IMR-90 (cell line): Measurements from ENCODE around the gene GNA14. TPM values are rescaled to one million over a fixed set of nuclear protein-coding genes. Genes with fewer than 3 reads are reported as not detected.

Source experiments
- ATAC-seq: fragments of 200-7000 bp; cut with Tn5 transposase; 2 replicates; pipeline ENCODE4 v1.9.1; 2020; ENCODE audit warnings: low read depth, mild to moderate bottlenecking, moderate library complexity
- BruUV-seq: library from RNA; stranded (reverse); fragments of 400-500 nt; replicated peaks from 2 replicates; lab custom pipeline; 2021; lab: Mats Ljungman, UMichigan
- CTCF ChIA-PET: fragments of 300-600 bp; formaldehyde crosslinking; extraction: SDS; loops from one replicate; lab custom pipeline; 2021; ENCODE audit warnings: antibody characterized with exemption; lab: Yijun Ruan, JAX
- POLR2A ChIA-PET: fragments of 300-600 bp; sonication (Branson Sonifier 250); formaldehyde crosslinking; loops from one replicate; lab custom pipeline; 2022; ENCODE audit warnings: antibody characterized with exemption; ENCODE audit not compliant: unreplicated experiment; lab: Charles Lee
- DNase-seq: peaks from one replicate; pipeline ENCODE4 v3.0.0; 2013
- H2AFZ ChIP-seq: replicated peaks from 2 replicates; pipeline ENCODE3; 2013; ENCODE audit warnings: low read length, mild to moderate bottlenecking; ENCODE audit not compliant: poor library complexity
- H2AK5ac ChIP-seq: 2 replicates; pipeline ENCODE4 v1.6.1; 2013; ENCODE audit warnings: low read depth, low read length, inconsistent platforms
- H2AK9ac ChIP-seq: replicated peaks from 2 replicates; pipeline ENCODE3; 2013; ENCODE audit warnings: mild to moderate bottlenecking, low read depth, low read length, moderate library complexity; ENCODE audit not compliant: poor library complexity
- H2BK120ac ChIP-seq: 2 replicates; pipeline ENCODE4 v1.6.1; 2013; ENCODE audit warnings: low read depth, low read length, inconsistent platforms
- H2BK15ac ChIP-seq: 3 replicates; pipeline ENCODE4 v1.6.1; 2013; ENCODE audit warnings: low read depth, low read length, inconsistent platforms
- H2BK20ac ChIP-seq: 2 replicates; pipeline ENCODE4 v1.6.1; 2013; ENCODE audit warnings: low read depth, mild to moderate bottlenecking, inconsistent platforms, low read length, moderate library complexity
- H2BK5ac ChIP-seq: 2 replicates; pipeline ENCODE4 v1.6.1; 2013; ENCODE audit warnings: mild to moderate bottlenecking, low read depth, low read length, inconsistent platforms; ENCODE audit not compliant: poor library complexity, severe bottlenecking
- H3K14ac ChIP-seq: replicated peaks from 2 replicates; pipeline ENCODE4 v1.6.1; 2013; ENCODE audit warnings: low read depth, low read length, inconsistent platforms
- H3K18ac ChIP-seq: 2 replicates; pipeline ENCODE4 v1.6.1; 2013; ENCODE audit warnings: low read depth, low read length, control low read depth
- H3K23ac ChIP-seq: 2 replicates; pipeline ENCODE4 v1.6.1; 2013; ENCODE audit warnings: low read depth, low read length, inconsistent platforms
- H3K27ac ChIP-seq: 2 replicates; pipeline ENCODE4 v1.5.1; 2013; ENCODE audit warnings: mild to moderate bottlenecking, control low read depth, low read length; ENCODE audit not compliant: insufficient read depth
- H3K27me3 ChIP-seq: 2 replicates; pipeline ENCODE4 v1.6.1; 2013; ENCODE audit warnings: low read length; ENCODE audit not compliant: control insufficient read depth, insufficient read depth
- H3K36me3 ChIP-seq: 2 replicates; pipeline ENCODE4 v1.6.1; 2013; ENCODE audit warnings: low read length, mixed read lengths; ENCODE audit not compliant: control insufficient read depth, insufficient read depth
- H3K4ac ChIP-seq: 2 replicates; pipeline ENCODE4 v1.6.1; 2013; ENCODE audit warnings: low read depth, low read length, inconsistent platforms
- H3K4me1 ChIP-seq: 2 replicates; pipeline ENCODE4 v1.6.1; 2013; ENCODE audit warnings: low read length, mixed read lengths; ENCODE audit not compliant: control insufficient read depth, insufficient read depth
- H3K4me2 ChIP-seq: 2 replicates; pipeline ENCODE4 v1.6.1; 2013; ENCODE audit warnings: low read depth, mild to moderate bottlenecking, control low read depth, low read length, moderate library complexity
- H3K4me3 ChIP-seq: 2 replicates; pipeline ENCODE4 v1.5.1; 2013; ENCODE audit warnings: low read depth, mild to moderate bottlenecking, control low read depth, low read length, moderate library complexity; ENCODE audit not compliant: insufficient read depth
- H3K56ac ChIP-seq: 2 replicates; pipeline ENCODE4 v1.6.1; 2013; ENCODE audit warnings: low read length, inconsistent platforms; ENCODE audit not compliant: insufficient read depth; ENCODE audit errors: extremely low read depth
- H3K79me1 ChIP-seq, 2 experiments: 2 replicates each; pipeline ENCODE4 v1.6.1; 2013; ENCODE audit warnings: low read length in 2 of 2, inconsistent platforms in 1 of 2, low read depth in 1 of 2
- H3K9ac ChIP-seq: 2 replicates; pipeline ENCODE4 v1.6.1; 2013; ENCODE audit warnings: low read depth, low read length, control low read depth
- H3K9me1 ChIP-seq: 2 replicates; pipeline ENCODE4 v1.6.1; 2013; ENCODE audit warnings: low read length, inconsistent platforms; ENCODE audit not compliant: insufficient read depth
- H3K9me3 ChIP-seq: 2 replicates; pipeline ENCODE4 v1.6.1; 2013; ENCODE audit warnings: low read length; ENCODE audit not compliant: control insufficient read depth, insufficient read depth
- H4K20me1 ChIP-seq: 2 replicates; pipeline ENCODE4 v1.6.1; 2013; ENCODE audit warnings: low read length, inconsistent platforms; ENCODE audit not compliant: insufficient read depth
- H4K5ac ChIP-seq: 2 replicates; pipeline ENCODE4 v1.6.1; 2013; ENCODE audit warnings: mild to moderate bottlenecking, low read depth, low read length, control low read depth
- H4K8ac ChIP-seq, 2 experiments: 2 replicates each; pipeline ENCODE4 v1.6.1; 2013; ENCODE audit warnings: low read depth in 2 of 2, low read length in 2 of 2, control low read depth in 1 of 2, inconsistent platforms in 1 of 2
- H4K91ac ChIP-seq: 2 replicates; pipeline ENCODE4 v1.6.1; 2013; ENCODE audit warnings: low read depth, low read length, inconsistent platforms; ENCODE audit not compliant: insufficient read depth
- CTCF ChIP-seq: conservative IDR thresholded peaks from 2 replicates; pipeline ENCODE4 v1.5.1; 2012; ENCODE audit warnings: mild to moderate bottlenecking, low read depth, low read length, improper control_type of control experiment
- FOS ChIP-seq: fragments of 150-350 bp; IDR thresholded peaks from 2 replicates; pipeline ENCODE4 v1.6.1; 2016; ENCODE audit warnings: low read depth, low read length
- MAZ ChIP-seq: IDR thresholded peaks from 2 replicates; pipeline ENCODE4 v1.6.1; 2012; ENCODE audit warnings: low read depth, mild to moderate bottlenecking, low read length, improper control_type of control experiment, moderate library complexity, borderline replicate concordance
- SMC3 ChIP-seq: fragments of 150-350 bp; IDR thresholded peaks from 2 replicates; pipeline ENCODE4 v1.6.1; 2016; ENCODE audit warnings: low read depth, mild to moderate bottlenecking, antibody characterized with exemption, low read length, moderate library complexity
- WGBS, 2 experiments: methylation state at CpG; one replicate each; pipeline versions ENCODE4 v1.1.5 to v1.1.7; 2013; ENCODE audit warnings: missing lambda C conversion rate in 2 of 2; ENCODE audit not compliant: insufficient read length in 1 of 2; ENCODE audit errors: extremely low coverage in 2 of 2; 5-methylcytosine and 5-hydroxymethylcytosine counted together
- dilution Hi-C: fragments of 300-500 bp; cut with HindIII; formaldehyde crosslinking; loops from one replicate; pipeline ENCODE4 v1.14.3; 2018; ENCODE audit warnings: low sequenced_read_pairs; ENCODE audit not compliant: unreplicated experiment
- in situ Hi-C: fragments of 300-500 bp; cut with MboI; formaldehyde crosslinking; loops from 3 replicates; pipeline ENCODE4 v1.14.3; 2019; ENCODE audit warnings: low sequenced_read_pairs, inconsistent platforms, mixed read lengths
- intact Hi-C: fragments of 100-400 bp; cut with micrococcal nuclease; formaldehyde crosslinking; loops from 2 replicates; pipeline ENCODE4 v1.10.0; 2022
- polyA plus RNA-seq, 3 experiments: library from polyadenylated mRNA; depleted of rRNA; stranded (reverse); fragments of >200 nt; gene quantifications; 2 replicates each; pipeline ENCODE4 v1.2.3, GENCODE V29; 2012; ENCODE audit warnings: low replicate concordance in 1 of 3
- total RNA-seq: library from RNA; depleted of rRNA; stranded (reverse); fragments of >200 nt; gene quantifications from 2 replicates; pipeline ENCODE4 v1.2.3, GENCODE V29; 2012
- TF ChIP-seq, protein P1 (sequence below): fragments of 150-350 bp; IDR thresholded peaks from 2 replicates; pipeline ENCODE4 v1.6.1; 2016; ENCODE audit warnings: low read depth, mild to moderate bottlenecking, low read length, moderate library complexity, borderline replicate concordance

Gene GNA14
- total and polyA plus RNA-seq, 2 of the 4 experiments (the other 2 are of a cell fraction), result under 0.01 to 0.03 TPM

- H3K9me1 ChIP-seq, result no peaks in the 10 kb centered on the region
- no peak overlapping the region for H3K9ac ChIP-seq
- H2AK9ac ChIP-seq, result no peak overlapping the region
- no peak overlapping the region for H4K91ac ChIP-seq
- H3K23ac ChIP-seq, result no peak overlapping the region
- H2BK15ac ChIP-seq, result no peak overlapping the region
- intact Hi-C loops, result no loop called here
- H2BK20ac ChIP-seq, result no peak overlapping the region
- H3K4me1 ChIP-seq, result no peaks in the 10 kb centered on the region; the same call in 1 of the 2 replicates
- H3K36me3 ChIP-seq, result no peaks in the 10 kb centered on the region
- H4K8ac ChIP-seq, result no peak overlapping the region
- no peak overlapping the region for H3K56ac ChIP-seq
- no peak overlapping the region for H3K4me3 ChIP-seq
- ChIA-PET POLR2A (no interaction called here), CTCF (interaction anchor here (1.6 kb wide), 1 partner anchor 12 kb away, joined by 5 read pairs; no protein-coding TSS in a partner anchor)
- H3K27me3 ChIP-seq, result no peaks in the 10 kb centered on the region
- H3K18ac ChIP-seq, result no peak overlapping the region
- no peak overlapping the region for H2AFZ ChIP-seq
- no TSS peak for BruUV-seq
- H2AK5ac ChIP-seq, result no peak overlapping the region
- TF ChIP-seq, protein P1, sequence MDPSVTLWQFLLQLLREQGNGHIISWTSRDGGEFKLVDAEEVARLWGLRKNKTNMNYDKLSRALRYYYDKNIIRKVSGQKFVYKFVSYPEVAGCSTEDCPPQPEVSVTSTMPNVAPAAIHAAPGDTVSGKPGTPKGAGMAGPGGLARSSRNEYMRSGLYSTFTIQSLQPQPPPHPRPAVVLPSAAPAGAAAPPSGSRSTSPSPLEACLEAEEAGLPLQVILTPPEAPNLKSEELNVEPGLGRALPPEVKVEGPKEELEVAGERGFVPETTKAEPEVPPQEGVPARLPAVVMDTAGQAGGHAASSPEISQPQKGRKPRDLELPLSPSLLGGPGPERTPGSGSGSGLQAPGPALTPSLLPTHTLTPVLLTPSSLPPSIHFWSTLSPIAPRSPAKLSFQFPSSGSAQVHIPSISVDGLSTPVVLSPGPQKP, result no peak
- TF ChIP-seq MAZ (no peak), CTCF (no peak), SMC3 (no peak), FOS (no peak)
- H3K4me2 ChIP-seq, result no peak overlapping the region
- H3K79me1 ChIP-seq, result no peaks in the 10 kb centered on the region
- H2BK120ac ChIP-seq, result no peak overlapping the region
- no peak overlapping the region for H3K14ac ChIP-seq
- dilution Hi-C loops, result no loop called here
- H3K9me3 ChIP-seq, result no peaks in the 10 kb centered on the region
- H3K27ac ChIP-seq, result no peak overlapping the region
- ATAC-seq (no peak), DNase-seq (peak; percentile 32)
- WGBS, 2 experiments, result no CpG with 5 or more reads among the region's 10 CpGs
- H4K20me1 ChIP-seq, result no peaks in the 10 kb centered on the region
- no peak overlapping the region for H2BK5ac ChIP-seq
- H3K4ac ChIP-seq, result no peak overlapping the region
- in situ Hi-C loops, result no loop called here
- H4K5ac ChIP-seq, result no peak overlapping the region
These were observed 226.4 kb downstream of the GNA14 start for GRCh38 chr9:77421506-77422265.
